Endothelial cell of umbilical vein (primary cell): ENCODE results near the gene RASGRF2. TPM values are rescaled to one million over a fixed set of nuclear protein-coding genes. Genes with fewer than 3 reads are reported as not detected.

ENCODE experiments used
- BruUV-seq: library from RNA; stranded (reverse); fragments of 400-500 nt; replicated peaks from 2 replicates; lab custom pipeline; 2021; lab: Mats Ljungman, UMichigan
- CTCF ChIA-PET: fragments of 300-600, 350-600 bp; sonication (Branson Sonifier 250); formaldehyde crosslinking; loops from one replicate; lab custom pipeline; 2021; ENCODE audit warnings: antibody characterized with exemption, inconsistent platforms; lab: Charles Lee
- POLR2A ChIA-PET: fragments of 300-600, 350-600 bp; sonication (Branson Sonifier 250); formaldehyde crosslinking; loops from one replicate; lab custom pipeline; 2021; ENCODE audit warnings: antibody characterized with exemption, inconsistent platforms; lab: Charles Lee
- DNase-seq: peaks from one replicate; pipeline ENCODE4 v3.0.0-alpha.2; 2011; ENCODE audit warnings: low read depth, low spot score
- FAIRE-seq: peaks from 2 replicates; lab custom pipeline; 2011; peaks lifted over from hg19 to GRCh38; lab: Jason Lieb, UNC
- H2AFZ ChIP-seq: 2 replicates; pipeline ENCODE4 v1.6.0; 2012; ENCODE audit warnings: low read depth, low read length, control low read depth, inconsistent platforms
- H3K27ac ChIP-seq: 2 replicates; pipeline ENCODE4 v1.5.1; 2011; ENCODE audit warnings: low read depth, mild to moderate bottlenecking, control low read depth, low read length, moderate library complexity; ENCODE audit not compliant: insufficient read depth
- H3K27me3 ChIP-seq, 2 experiments: 2 replicates each; pipeline versions ENCODE4 v1.6.0 to v1.6.1; 2011; ENCODE audit warnings: low read length in 2 of 2, mixed read lengths in 1 of 2; ENCODE audit not compliant: control insufficient read depth in 2 of 2, insufficient read depth in 2 of 2
- H3K36me3 ChIP-seq, 2 experiments: 2 replicates in 1 of 2; 3 replicates in 1 of 2; pipeline ENCODE4 v1.5.1; 2011; ENCODE audit warnings: low read length in 2 of 2, mild to moderate bottlenecking in 1 of 2, moderate library complexity in 1 of 2; ENCODE audit not compliant: control insufficient read depth in 2 of 2, insufficient read depth in 2 of 2; ENCODE audit errors: extremely low read depth in 1 of 2
- H3K4me1 ChIP-seq: 3 replicates; pipeline ENCODE4 v1.5.1; 2011; ENCODE audit warnings: mild to moderate bottlenecking, low read length; ENCODE audit not compliant: control insufficient read depth, insufficient read depth; ENCODE audit errors: extremely low read depth
- H3K4me2 ChIP-seq: 2 replicates; pipeline ENCODE4 v1.6.1; 2011; ENCODE audit warnings: low read length, control low read depth, mixed read lengths; ENCODE audit not compliant: insufficient read depth
- H3K4me3 ChIP-seq, 3 experiments: fragments of 200-600 bp in 1 of 3; sonication (generic), shearing (Covaris generic) in 1 of 3; replicated peaks in 1 of 3; 2 replicates each; pipeline ENCODE4 v1.5.1; 2011 to 2016; ENCODE audit warnings: control low read depth in 3 of 3, low read length in 3 of 3, mild to moderate bottlenecking in 2 of 3, inconsistent platforms in 1 of 3, low read depth in 1 of 3, moderate library complexity in 1 of 3; ENCODE audit not compliant: insufficient read depth in 1 of 3
- H3K79me2 ChIP-seq: 2 replicates; pipeline ENCODE4 v1.6.0; 2012; ENCODE audit warnings: low read length, inconsistent platforms; ENCODE audit not compliant: control insufficient read depth, insufficient read depth
- H3K9ac ChIP-seq: replicated peaks from 2 replicates; pipeline ENCODE3; 2011; ENCODE audit warnings: low read length, control low read depth; ENCODE audit not compliant: insufficient read depth; ENCODE audit errors: extremely low read depth
- H3K9me1 ChIP-seq: replicated peaks from 3 replicates; pipeline ENCODE4 v1.6.0; 2011; ENCODE audit warnings: mild to moderate bottlenecking, low read length; ENCODE audit not compliant: control insufficient read depth, insufficient read depth; ENCODE audit errors: extremely low read depth
- H3K9me3 ChIP-seq: replicated peaks from 2 replicates; pipeline ENCODE4 v1.5.1; 2012; ENCODE audit warnings: low read length, inconsistent platforms; ENCODE audit not compliant: control insufficient read depth, insufficient read depth
- H4K20me1 ChIP-seq: replicated peaks from 2 replicates; pipeline ENCODE3; 2011; ENCODE audit warnings: mild to moderate bottlenecking, low read length; ENCODE audit not compliant: control insufficient read depth, insufficient read depth; ENCODE audit errors: extremely low read depth
- CTCF ChIP-seq, 2 donors: IDR thresholded peaks; 1 replicate in 1 of 2; 2 replicates in 1 of 2; pipeline ENCODE4 v1.5.1; 2011; ENCODE audit warnings: low read length in 2 of 2, mild to moderate bottlenecking in 2 of 2, moderate library complexity in 2 of 2, control low read depth in 1 of 2, inconsistent platforms in 1 of 2, low read depth in 1 of 2; ENCODE audit not compliant: insufficient read depth in 1 of 2; ENCODE audit errors: extremely low read depth in 1 of 2
- EZH2 ChIP-seq: IDR thresholded peaks from 2 replicates; pipeline ENCODE4 v1.6.1; 2012; ENCODE audit warnings: borderline replicate concordance, low read depth, mild to moderate bottlenecking, moderate library complexity, low read length, inconsistent platforms; ENCODE audit not compliant: severe bottlenecking
- FOS ChIP-seq: IDR thresholded peaks from 2 replicates; pipeline ENCODE4 v1.6.1; 2011; ENCODE audit warnings: mild to moderate bottlenecking, low read length, moderate library complexity, borderline replicate concordance; ENCODE audit not compliant: insufficient read depth
- GATA2 ChIP-seq: IDR thresholded peaks from 2 replicates; pipeline ENCODE4 v1.7.0; 2011; ENCODE audit warnings: low read depth, mild to moderate bottlenecking, moderate library complexity, mixed read lengths, low read length; ENCODE audit not compliant: insufficient read length, insufficient read depth
- JUN ChIP-seq: IDR thresholded peaks from 2 replicates; pipeline ENCODE4 v1.6.1; 2011; ENCODE audit warnings: borderline replicate concordance, low read depth; ENCODE audit not compliant: insufficient read length, insufficient read depth
- MAX ChIP-seq: IDR thresholded peaks from 2 replicates; pipeline ENCODE4 v1.6.1; 2011; ENCODE audit not compliant: insufficient read depth, insufficient read length
- MYC ChIP-seq: IDR thresholded peaks from one replicate; pipeline ENCODE4 v1.6.1; 2011; ENCODE audit warnings: mild to moderate bottlenecking, low read depth, low read length
- POLR2A ChIP-seq: IDR thresholded peaks from 2 replicates; pipeline ENCODE4 v1.6.1; 2012; ENCODE audit warnings: low read depth, mild to moderate bottlenecking, control low read depth, low read length
- POLR2AphosphoS5 ChIP-seq: IDR thresholded peaks from 2 replicates; pipeline ENCODE4 v1.6.1; 2012; ENCODE audit warnings: low read depth, mild to moderate bottlenecking, control low read depth, low read length, moderate library complexity; ENCODE audit not compliant: insufficient read depth
- dilution Hi-C: fragments of 300-500 bp; cut with MboI; formaldehyde crosslinking; loops from one replicate; pipeline ENCODE4 v1.15.0; 2019; ENCODE audit warnings: low sequenced_read_pairs; ENCODE audit not compliant: extremely low pct_ligation_motif_present
- intact Hi-C: fragments of 100-400 bp; cut with micrococcal nuclease; formaldehyde crosslinking; loops from one replicate; pipeline ENCODE4 v1.10.0; 2022
- polyA plus RNA-seq, 4 experiments: library from polyadenylated mRNA; depleted of rRNA in 3 of 4; stranded (reverse) in 3 of 4; unstranded in 1 of 4; fragments of >200 nt; gene quantifications; 2 replicates each; pipeline versions ENCODE4 v1.2.1 to v1.2.3, GENCODE V29; 2011 to 2012; ENCODE audit warnings: missing spikeins in 1 of 4
- total RNA-seq: library from RNA; stranded (reverse); gene quantifications from 2 replicates; pipeline ENCODE4 v1.2.3, GENCODE V29; 2021

The RASGRF2 gene
- total and polyA plus RNA-seq, 2 donors (not counting 3 experiments of a cell fraction or from before 2014, with no cell fraction given), result 0.41 to 4.0 TPM

GRCh38 chr5:81066102-81066501 is 105.9 kb downstream of the RASGRF2 start:
- H3K9me3 ChIP-seq, result no peaks in the 10 kb centered on the region
- no TSS peak for BruUV-seq
- H3K79me2 ChIP-seq, result no peaks in the 10 kb centered on the region
- no peak overlapping the region for H3K4me3 ChIP-seq
- H3K9ac ChIP-seq, result no peak overlapping the region
- dilution Hi-C loops (no loop called here), intact Hi-C loops (no loop called here)
- DNase-seq, result no peak
- no peaks in the 10 kb centered on the region for H3K36me3 ChIP-seq
- ChIA-PET CTCF (no interaction called here), POLR2A (no interaction called here)
- H3K27ac ChIP-seq, result no peak overlapping the region
- H3K4me1 ChIP-seq, result peaks cover 8% of the 10 kb centered on the region
- H2AFZ ChIP-seq, result no peak overlapping the region
- no peaks in the 10 kb centered on the region for H3K9me1 ChIP-seq
- H4K20me1 ChIP-seq, result no peaks in the 10 kb centered on the region
- H3K27me3 ChIP-seq, result no peaks in the 10 kb centered on the region
- no peak for FAIRE-seq
- TF ChIP-seq MYC (no peak), JUN (no peak), POLR2AphosphoS5 (no peak), GATA2 (no peak), FOS (no peak), CTCF (IDR thresholded peaks at IDR 0.05; ENCODE audit: extremely low read depth in 1 of 2, insufficient read depth in 1 of 2, low read depth in 1 of 2, low read length in 2 of 2) (no peak), MAX (no peak), EZH2 (no peak), POLR2A (no peak)
- no peak overlapping the region for H3K4me2 ChIP-seq
